ENCODE measurements around the gene TPGS2. TPM values are rescaled to one million over a fixed set of nuclear protein-coding genes. Genes with fewer than 3 reads are reported as not detected.

Gene TPGS2
- total and polyA plus RNA-seq, 2 donors, result 44.6 to 83.5 TPM

DNA sequence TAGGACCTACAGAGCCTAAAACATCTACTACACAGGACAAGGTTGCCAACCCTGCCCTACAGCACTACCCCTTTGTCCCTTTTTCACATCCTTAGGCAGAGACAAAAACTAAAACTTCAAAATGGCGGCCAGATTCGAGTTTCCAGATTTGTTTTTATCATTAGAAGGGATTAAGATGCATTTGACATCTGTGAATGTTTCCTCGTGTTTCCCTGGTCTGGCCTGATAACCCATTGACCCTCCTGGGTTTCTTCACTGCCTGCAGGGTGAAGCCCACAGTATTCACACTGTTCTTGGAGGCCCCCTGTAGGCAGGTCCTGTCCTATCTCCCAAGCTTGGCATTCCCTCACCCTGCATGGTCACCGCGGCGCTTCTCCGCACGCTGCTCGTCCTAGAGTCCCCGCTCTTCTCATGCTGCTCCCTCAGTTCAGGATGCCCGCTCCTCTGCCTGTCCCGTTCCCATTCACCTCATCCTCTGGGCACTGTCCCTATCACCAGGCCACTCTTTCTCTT lies 67.6 kb downstream of the TPGS2 start:
- WGBS, result 96% methylated on average over 12 of the region's 12 CpGs
- no peak for DNase-seq (ENCODE audit: low read depth in 6 of 9, low spot score in 9 of 9)

DNA sequence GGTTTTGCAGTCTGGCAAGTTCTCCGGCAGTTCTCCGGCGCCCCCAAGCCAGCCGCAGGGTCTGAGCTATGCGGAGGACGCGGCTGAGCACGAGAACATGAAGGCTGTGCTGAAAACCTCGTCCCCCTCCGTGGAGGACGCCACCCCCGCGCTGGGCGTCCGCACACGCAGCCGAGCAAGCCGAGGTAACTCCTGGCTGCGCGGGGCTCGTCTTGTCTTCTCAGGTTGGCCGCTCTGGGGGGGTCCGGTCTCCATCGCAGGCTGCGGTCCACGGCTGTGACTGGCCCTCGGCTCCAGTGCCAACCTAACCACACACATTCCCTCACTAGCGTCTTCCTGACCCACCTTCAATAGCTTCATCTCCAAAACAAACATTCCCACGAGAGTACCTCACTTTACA lies 68.2 kb downstream of the TPGS2 start:
- Histone ChIP-seq H3K9me3 (ENCODE audit: control insufficient read depth in 2 of 2, insufficient read depth in 1 of 2, low read length in 1 of 2) (no peaks in the 10 kb centered on the region), H3K4me1 (ENCODE audit: control insufficient read depth in 2 of 2, insufficient read depth in 2 of 2, low read length in 2 of 2) (no peaks in the 10 kb centered on the region), H3K27ac (ENCODE audit: low read depth in 1 of 2, low read length in 1 of 2) (no peak overlapping the region), H3K27me3 (ENCODE audit: control insufficient read depth in 2 of 2, insufficient read depth in 1 of 2, low read length in 1 of 2) (no peaks in the 10 kb centered on the region), H3K36me3 (ENCODE audit: control insufficient read depth in 2 of 2, insufficient read depth in 2 of 2, low read length in 1 of 2) (no peaks in the 10 kb centered on the region), H3K4me3 (ENCODE audit: low read length in 2 of 2) (no peak overlapping the region)
- DNase-seq (ENCODE audit: low read depth in 6 of 9, low spot score in 9 of 9), result no peak
- WGBS, result 97% methylated on average over 29 of the region's 29 CpGs

More for the DNA sequence above, 67.6 kb downstream of the TPGS2 start:
- Histone ChIP-seq H3K9me3 (ENCODE audit: control insufficient read depth in 2 of 2, insufficient read depth in 1 of 2, low read length in 1 of 2) (no peaks in the 10 kb centered on the region), H3K36me3 (ENCODE audit: control insufficient read depth in 2 of 2, insufficient read depth in 2 of 2, low read length in 1 of 2) (no peaks in the 10 kb centered on the region), H3K4me3 (ENCODE audit: low read length in 2 of 2) (no peak overlapping the region), H3K27me3 (ENCODE audit: control insufficient read depth in 2 of 2, insufficient read depth in 1 of 2, low read length in 1 of 2) (no peaks in the 10 kb centered on the region), H3K27ac (ENCODE audit: low read depth in 1 of 2, low read length in 1 of 2) (no peak overlapping the region), H3K4me1 (ENCODE audit: control insufficient read depth in 2 of 2, insufficient read depth in 2 of 2, low read length in 2 of 2) (no peaks in the 10 kb centered on the region)

DNA sequence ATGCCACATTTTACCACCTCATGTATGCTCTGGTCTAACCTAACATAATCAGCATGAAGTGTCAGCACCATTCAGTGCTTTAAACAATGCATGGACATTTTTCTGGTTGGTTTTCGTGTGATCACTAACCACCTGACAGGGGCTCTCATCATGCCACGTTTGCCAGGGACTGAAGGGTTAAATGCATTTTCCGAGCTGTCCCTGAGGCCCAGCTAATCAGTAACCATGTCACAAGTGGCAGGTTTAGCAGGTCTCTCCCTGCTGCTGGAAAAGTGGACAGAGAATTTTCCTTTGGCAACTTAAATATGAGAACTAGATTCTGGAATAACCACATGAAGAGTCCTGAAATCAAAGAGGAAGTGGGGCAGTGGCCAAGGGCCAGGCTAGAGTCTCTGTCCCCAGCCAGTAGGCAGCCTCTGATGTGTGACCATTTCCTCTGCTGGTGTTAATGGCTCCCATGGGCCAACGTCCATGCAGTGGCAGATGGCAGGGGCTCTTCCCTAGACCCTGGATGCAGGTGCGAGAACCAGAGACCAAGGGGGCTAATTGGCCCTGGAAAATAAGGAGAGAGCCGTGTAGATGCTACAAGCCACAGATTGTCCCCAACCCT lies 69.5 kb downstream of the TPGS2 start:
- Histone ChIP-seq H3K4me1 (ENCODE audit: control insufficient read depth in 2 of 2, insufficient read depth in 2 of 2, low read length in 2 of 2) (no peaks in the 10 kb centered on the region), H3K36me3 (ENCODE audit: control insufficient read depth in 2 of 2, insufficient read depth in 2 of 2, low read length in 1 of 2) (no peaks in the 10 kb centered on the region), H3K9me3 (ENCODE audit: control insufficient read depth in 2 of 2, insufficient read depth in 1 of 2, low read length in 1 of 2) (no peaks in the 10 kb centered on the region), H3K4me3 (ENCODE audit: low read length in 2 of 2) (no peak overlapping the region), H3K27ac (ENCODE audit: low read depth in 1 of 2, low read length in 1 of 2) (no peak overlapping the region), H3K27me3 (ENCODE audit: control insufficient read depth in 2 of 2, insufficient read depth in 1 of 2, low read length in 1 of 2) (no peaks in the 10 kb centered on the region)
- WGBS, result 81% methylated on average over 6 of the region's 6 CpGs
- DNase-seq (ENCODE audit: low read depth in 6 of 9, low spot score in 9 of 9), result no peak

DNA sequence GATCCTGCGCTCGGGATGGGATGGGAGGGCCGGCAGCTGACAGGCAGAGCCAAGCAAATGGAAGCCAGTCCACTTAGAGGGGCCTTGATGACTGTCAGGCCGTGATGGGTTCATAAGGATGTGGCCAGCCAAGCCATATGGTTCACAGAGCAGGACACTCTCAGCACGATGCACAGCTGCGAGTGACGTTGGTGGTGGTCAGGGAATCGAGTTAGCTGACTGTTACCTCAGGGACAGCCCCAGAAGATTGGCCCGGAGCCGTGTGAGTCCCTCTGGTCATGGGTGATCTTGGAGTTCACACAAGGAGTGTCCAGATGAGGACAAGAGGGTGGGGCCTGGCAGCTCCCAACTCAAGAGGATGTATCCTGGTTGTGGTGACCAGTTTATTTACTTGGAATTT lies 70.2 kb downstream of the TPGS2 start:
- no peak overlapping the region for H3K27ac ChIP-seq (ENCODE audit: low read depth in 1 of 2, low read length in 1 of 2)
- no peaks in the 10 kb centered on the region for H3K4me1 ChIP-seq (ENCODE audit: control insufficient read depth in 2 of 2, insufficient read depth in 2 of 2, low read length in 2 of 2)
- H3K27me3 ChIP-seq (ENCODE audit: control insufficient read depth in 2 of 2, insufficient read depth in 1 of 2, low read length in 1 of 2), result no peaks in the 10 kb centered on the region
- no peak overlapping the region for H3K4me3 ChIP-seq (ENCODE audit: low read length in 2 of 2)
- no peaks in the 10 kb centered on the region for H3K9me3 ChIP-seq (ENCODE audit: control insufficient read depth in 2 of 2, insufficient read depth in 1 of 2, low read length in 1 of 2)
- 93% methylated on average over 10 of the region's 10 CpGs for WGBS
- DNase-seq (ENCODE audit: low read depth in 6 of 9, low spot score in 9 of 9), result no peak
- H3K36me3 ChIP-seq (ENCODE audit: control insufficient read depth in 2 of 2, insufficient read depth in 2 of 2, low read length in 1 of 2), result no peaks in the 10 kb centered on the region

DNA sequence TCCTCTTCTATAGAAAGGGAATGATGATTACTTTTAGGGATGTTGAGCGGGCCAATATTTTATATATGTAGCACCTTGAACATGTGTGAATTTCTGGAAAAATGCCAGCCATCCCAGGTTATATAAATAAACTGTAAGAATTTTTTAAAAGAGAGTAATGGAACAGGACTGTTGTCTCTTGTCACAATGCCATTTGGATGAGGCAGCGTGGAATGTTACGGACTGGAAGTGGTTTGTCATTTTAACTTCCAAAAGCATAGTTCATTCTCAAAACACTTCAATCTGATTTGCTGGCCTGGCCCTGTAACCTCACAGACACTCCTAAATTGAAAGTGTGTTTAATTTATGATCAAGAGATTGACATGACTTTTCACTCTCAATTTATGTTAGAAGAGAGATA lies 70.8 kb downstream of the TPGS2 start:
- H3K9me3 ChIP-seq (ENCODE audit: control insufficient read depth in 2 of 2, insufficient read depth in 1 of 2, low read length in 1 of 2), result no peaks in the 10 kb centered on the region
- H3K27me3 ChIP-seq (ENCODE audit: control insufficient read depth in 2 of 2, insufficient read depth in 1 of 2, low read length in 1 of 2), result no peaks in the 10 kb centered on the region
- no peak overlapping the region for H3K4me3 ChIP-seq (ENCODE audit: low read length in 2 of 2)
- WGBS, result 97% methylated on average over 3 of the region's 3 CpGs
- H3K27ac ChIP-seq (ENCODE audit: low read depth in 1 of 2, low read length in 1 of 2), result no peak overlapping the region
- H3K4me1 ChIP-seq (ENCODE audit: control insufficient read depth in 2 of 2, insufficient read depth in 2 of 2, low read length in 2 of 2), result no peaks in the 10 kb centered on the region
- DNase-seq (ENCODE audit: low read depth in 6 of 9, low spot score in 9 of 9), result no peak
- H3K36me3 ChIP-seq (ENCODE audit: control insufficient read depth in 2 of 2, insufficient read depth in 2 of 2, low read length in 1 of 2), result no peaks in the 10 kb centered on the region

DNA sequence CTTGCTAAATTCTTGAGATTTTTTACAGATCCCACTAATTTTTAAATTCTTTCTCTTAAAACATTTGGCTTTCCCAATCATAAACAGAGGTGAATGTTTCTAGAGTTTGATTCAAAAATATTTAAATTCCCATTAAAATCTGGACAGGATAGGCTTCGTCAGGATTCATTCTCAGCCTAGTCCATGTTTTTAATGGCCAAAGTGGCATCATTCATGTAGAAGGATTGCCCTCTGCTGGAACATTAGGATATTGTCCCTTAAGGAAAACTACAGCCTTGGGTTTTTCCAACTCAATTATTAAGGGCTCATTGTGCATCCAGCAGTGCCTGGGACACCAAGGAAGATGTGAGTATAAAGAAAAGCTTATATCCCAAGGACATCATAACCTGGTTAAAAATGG lies 71.7 kb downstream of the TPGS2 start:
- no peaks in the 10 kb centered on the region for H3K27me3 ChIP-seq (ENCODE audit: control insufficient read depth in 2 of 2, insufficient read depth in 1 of 2, low read length in 1 of 2)
- no peak overlapping the region for H3K4me3 ChIP-seq (ENCODE audit: low read length in 2 of 2)
- no peak for DNase-seq (ENCODE audit: low read depth in 6 of 9, low spot score in 9 of 9)
- H3K9me3 ChIP-seq (ENCODE audit: control insufficient read depth in 2 of 2, insufficient read depth in 1 of 2, low read length in 1 of 2), result no peaks in the 10 kb centered on the region
- 34% methylated on average over 1 of the region's 1 CpG for WGBS
- H3K4me1 ChIP-seq (ENCODE audit: control insufficient read depth in 2 of 2, insufficient read depth in 2 of 2, low read length in 2 of 2), result no peaks in the 10 kb centered on the region
- no peak overlapping the region for H3K27ac ChIP-seq (ENCODE audit: low read depth in 1 of 2, low read length in 1 of 2)
- H3K36me3 ChIP-seq (ENCODE audit: control insufficient read depth in 2 of 2, insufficient read depth in 2 of 2, low read length in 1 of 2), result no peaks in the 10 kb centered on the region

DNA sequence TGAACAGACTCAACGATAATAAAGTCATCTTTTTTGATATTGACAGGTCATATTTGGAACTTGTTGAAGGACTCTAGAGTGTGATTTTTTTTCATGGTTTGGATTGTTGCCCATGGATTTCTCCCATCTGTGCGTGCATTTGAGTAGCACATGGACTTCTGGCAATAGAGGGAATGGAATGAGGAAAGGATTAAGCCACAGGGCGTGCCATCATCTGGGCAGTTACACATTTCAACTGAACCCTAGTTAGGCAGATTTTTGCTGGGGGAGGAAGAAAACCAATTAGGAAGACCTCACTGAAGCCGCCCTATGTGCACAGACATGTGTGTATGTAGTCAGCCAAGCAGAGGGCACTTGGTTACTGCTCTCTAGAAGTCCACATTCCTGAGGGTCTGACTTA lies 72.6 kb downstream of the TPGS2 start:
- Histone ChIP-seq H3K36me3 (ENCODE audit: control insufficient read depth in 2 of 2, insufficient read depth in 2 of 2, low read length in 1 of 2) (no peaks in the 10 kb centered on the region), H3K4me3 (ENCODE audit: low read length in 2 of 2) (no peak overlapping the region), H3K9me3 (ENCODE audit: control insufficient read depth in 2 of 2, insufficient read depth in 1 of 2, low read length in 1 of 2) (no peaks in the 10 kb centered on the region), H3K27ac (ENCODE audit: low read depth in 1 of 2, low read length in 1 of 2) (no peak overlapping the region), H3K4me1 (ENCODE audit: control insufficient read depth in 2 of 2, insufficient read depth in 2 of 2, low read length in 2 of 2) (no peaks in the 10 kb centered on the region), H3K27me3 (ENCODE audit: control insufficient read depth in 2 of 2, insufficient read depth in 1 of 2, low read length in 1 of 2) (no peaks in the 10 kb centered on the region)
- WGBS, result 94% methylated on average over 4 of the region's 4 CpGs
- DNase-seq (ENCODE audit: low read depth in 6 of 9, low spot score in 9 of 9), result no peak

DNA sequence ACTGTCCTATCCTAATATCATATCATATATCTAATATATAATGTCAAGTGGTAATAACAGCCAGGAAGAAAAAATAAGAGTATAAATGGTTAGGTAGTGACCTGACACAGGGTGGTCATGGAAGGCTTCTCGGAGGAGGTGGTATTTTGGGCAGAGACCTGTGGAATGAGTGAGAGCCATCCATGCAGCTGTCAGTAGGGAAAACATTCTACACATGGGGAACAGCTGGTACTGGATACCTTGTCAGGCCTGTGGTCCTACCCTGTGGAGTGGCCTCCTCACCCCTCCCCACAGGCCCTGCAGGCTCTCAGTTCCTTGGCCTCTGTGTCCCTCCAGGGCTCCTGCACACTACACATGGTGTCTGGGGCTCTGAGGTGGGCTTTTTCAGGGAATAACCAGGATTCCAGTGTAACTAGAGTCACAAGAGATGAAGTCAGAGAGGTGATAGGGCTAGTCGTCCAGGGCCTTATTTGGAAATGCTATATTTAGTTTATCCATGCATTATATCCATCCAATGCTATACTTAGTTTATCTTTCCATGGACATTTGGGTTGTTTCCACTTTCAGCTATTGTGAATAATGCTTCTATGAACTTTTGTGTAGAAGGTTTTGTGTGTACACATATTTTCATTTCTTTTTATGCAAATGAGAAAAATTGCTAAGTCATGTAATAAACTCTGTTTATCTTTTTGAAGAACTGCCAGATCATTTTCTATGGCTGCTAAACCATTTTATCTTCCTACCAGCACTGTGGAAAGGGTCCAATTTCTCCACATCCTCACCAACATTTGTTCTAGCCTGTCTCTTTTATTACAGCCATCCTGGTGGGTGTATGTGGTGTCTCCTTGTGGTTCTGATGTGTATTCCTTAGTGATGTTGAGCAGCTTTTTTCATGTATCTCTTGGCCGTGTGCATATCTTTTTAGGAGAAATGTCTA lies 75.6 kb downstream of the TPGS2 start:
- 92% methylated on average over 3 of the region's 3 CpGs for WGBS
- Histone ChIP-seq H3K4me3 (ENCODE audit: low read length in 2 of 2) (no peak overlapping the region), H3K9me3 (ENCODE audit: control insufficient read depth in 2 of 2, insufficient read depth in 1 of 2, low read length in 1 of 2) (no peaks in the 10 kb centered on the region), H3K27ac (ENCODE audit: low read depth in 1 of 2, low read length in 1 of 2) (no peak overlapping the region), H3K27me3 (ENCODE audit: control insufficient read depth in 2 of 2, insufficient read depth in 1 of 2, low read length in 1 of 2) (no peaks in the 10 kb centered on the region), H3K4me1 (ENCODE audit: control insufficient read depth in 2 of 2, insufficient read depth in 2 of 2, low read length in 2 of 2) (no peaks in the 10 kb centered on the region), H3K36me3 (ENCODE audit: control insufficient read depth in 2 of 2, insufficient read depth in 2 of 2, low read length in 1 of 2) (no peaks in the 10 kb centered on the region)
- DNase-seq (ENCODE audit: low read depth in 6 of 9, low spot score in 9 of 9), result no peak

DNA sequence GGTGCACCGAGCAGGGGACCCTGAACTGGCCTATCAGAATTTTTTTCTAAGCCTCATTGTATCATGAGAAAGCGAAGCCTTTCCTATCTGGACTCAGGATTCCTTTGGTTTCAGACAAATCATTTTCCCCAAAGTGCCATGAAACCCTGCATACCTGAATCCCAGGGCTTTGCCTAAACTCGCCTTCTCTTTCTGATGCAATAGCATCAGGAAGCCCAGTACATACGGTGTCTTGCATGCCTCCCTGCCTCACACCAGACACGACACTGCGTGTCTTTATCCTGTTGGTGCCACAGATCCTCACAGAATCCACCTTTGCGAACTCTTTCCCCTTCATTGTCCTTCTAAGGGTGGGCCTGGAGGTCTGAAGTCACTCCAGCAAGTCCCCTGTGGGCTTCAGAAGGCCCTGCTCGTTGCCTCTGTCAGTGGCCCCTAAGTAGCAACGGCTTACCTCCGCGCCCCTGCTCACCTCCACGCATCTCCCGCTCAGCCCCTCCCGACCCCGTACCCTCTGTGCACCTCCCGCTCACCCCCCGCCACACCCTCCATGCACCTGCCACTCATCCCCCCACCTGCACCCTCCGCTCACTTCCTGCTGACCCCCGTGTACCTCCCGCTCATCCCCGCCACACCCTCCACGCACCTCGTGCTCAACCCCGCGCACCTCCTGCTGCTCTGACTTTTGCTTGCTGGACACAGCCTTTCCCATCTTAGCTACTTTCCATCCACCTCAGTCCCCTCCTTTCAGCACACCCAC lies 83.4 kb downstream of the TPGS2 start:
- Histone ChIP-seq H3K27ac (ENCODE audit: low read depth in 1 of 2, low read length in 1 of 2) (no peak overlapping the region), H3K4me1 (ENCODE audit: control insufficient read depth in 2 of 2, insufficient read depth in 2 of 2, low read length in 2 of 2) (no peaks in the 10 kb centered on the region), H3K36me3 (ENCODE audit: control insufficient read depth in 2 of 2, insufficient read depth in 2 of 2, low read length in 1 of 2) (no peaks in the 10 kb centered on the region), H3K4me3 (ENCODE audit: low read length in 2 of 2) (no peak overlapping the region), H3K9me3 (ENCODE audit: control insufficient read depth in 2 of 2, insufficient read depth in 1 of 2, low read length in 1 of 2) (no peaks in the 10 kb centered on the region), H3K27me3 (ENCODE audit: control insufficient read depth in 2 of 2, insufficient read depth in 1 of 2, low read length in 1 of 2) (no peaks in the 10 kb centered on the region)
- 91% methylated on average over 25 of the region's 25 CpGs for WGBS
- no peak for DNase-seq (ENCODE audit: low read depth in 6 of 9, low spot score in 9 of 9)

Measured in thymus (tissue), 11 donors.